Measurements from ENCODE around the gene ZNF292.

ZNF292 gene

DNA sequence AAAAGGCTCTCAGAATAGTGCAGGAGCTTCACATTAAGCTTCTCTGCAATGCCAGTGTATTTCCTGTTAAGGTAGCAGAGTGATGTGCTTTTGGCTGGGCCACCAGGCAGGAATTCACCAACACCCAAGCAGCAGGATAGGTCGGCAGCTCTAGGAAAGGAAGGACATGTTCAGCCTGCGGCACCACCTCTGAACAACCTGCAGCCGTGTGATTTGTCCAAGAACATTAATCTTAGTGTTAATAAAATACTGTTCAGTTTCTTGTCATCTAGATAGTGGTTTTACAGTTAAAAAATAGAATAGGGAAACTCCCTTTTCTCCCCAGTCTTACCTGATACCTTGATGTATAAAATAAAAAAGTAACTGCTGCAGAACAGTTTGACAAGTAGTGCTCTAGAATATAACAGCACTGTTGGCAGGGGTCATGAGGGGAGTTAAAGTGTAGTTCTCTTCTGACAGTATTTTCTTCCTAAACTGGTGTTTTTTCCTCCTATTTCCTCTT, 18.8 kb downstream of the ZNF292 start:
- TF ChIP-seq CTCF (IDR thresholded peaks at IDR 0.05; ENCODE audit: insufficient read depth, low read depth, low read length, missing control alignments) = no peak
- no peak overlapping the region for H3K4me3 ChIP-seq (ENCODE audit: low read depth, low read length)
- DNase-seq (ENCODE audit: low read depth) = peak; percentile 43

GRCh38 chr6:87176493-87176892, 21.1 kb downstream of the ZNF292 start:
- no peak for DNase-seq (ENCODE audit: low read depth)
- no peak for TF ChIP-seq CTCF (IDR thresholded peaks at IDR 0.05; ENCODE audit: insufficient read depth, low read depth, low read length, missing control alignments)
- no peak overlapping the region for H3K4me3 ChIP-seq (ENCODE audit: low read depth, low read length)

GRCh38 chr6:87180105-87180728, 24.9 kb downstream of the ZNF292 start:
- no peak for TF ChIP-seq CTCF (IDR thresholded peaks at IDR 0.05; ENCODE audit: insufficient read depth, low read depth, low read length, missing control alignments)
- no peak overlapping the region for H3K4me3 ChIP-seq (ENCODE audit: low read depth, low read length)
- DNase-seq (ENCODE audit: low read depth) = peak; percentile 40

DNA sequence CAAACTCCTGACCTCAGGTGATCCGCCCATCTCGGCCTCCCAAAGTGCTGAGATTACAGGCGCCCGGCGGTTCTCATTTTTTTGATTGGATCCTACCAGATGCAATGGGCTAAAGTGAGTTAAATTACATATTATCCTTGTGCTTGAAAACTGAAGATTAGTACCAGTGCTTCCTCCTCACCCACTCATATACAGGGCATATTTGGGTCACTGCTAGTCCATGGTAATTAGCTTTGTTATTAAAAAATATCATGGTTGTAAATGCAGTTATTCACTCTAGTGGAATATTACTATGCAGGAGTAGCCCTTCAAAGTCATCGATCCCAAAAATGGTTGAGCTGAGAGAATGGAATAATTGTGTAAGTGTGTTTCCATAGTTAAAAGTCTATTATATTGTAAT, 26.5 kb downstream of the ZNF292 start:
- TF ChIP-seq CTCF (IDR thresholded peaks at IDR 0.05; ENCODE audit: insufficient read depth, low read depth, low read length, missing control alignments) = no peak
- no peak overlapping the region; the same call in 1 of the 2 replicates for H3K4me3 ChIP-seq (ENCODE audit: low read depth, low read length)
- no peak for DNase-seq (ENCODE audit: low read depth)

DNA sequence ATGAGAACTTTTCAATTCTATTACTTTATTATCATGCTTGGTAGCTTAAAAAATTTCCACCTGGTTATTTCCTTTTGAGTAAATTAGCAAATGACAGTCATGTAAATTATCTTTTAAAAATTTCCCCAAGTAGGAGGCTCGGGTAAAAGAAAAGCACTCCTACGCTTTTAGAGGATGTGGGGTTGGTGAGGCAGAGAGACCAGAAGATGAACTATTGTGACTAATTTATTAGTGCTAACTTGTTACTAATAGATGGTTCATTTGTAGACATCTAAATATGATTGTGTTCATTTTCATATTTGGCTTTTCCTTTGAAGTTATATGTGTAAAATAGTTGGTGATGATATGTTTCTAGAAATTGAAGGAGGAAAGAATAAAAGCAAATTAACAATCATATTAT, 27.0 kb downstream of the ZNF292 start:
- no peak for TF ChIP-seq CTCF (IDR thresholded peaks at IDR 0.05; ENCODE audit: insufficient read depth, low read depth, low read length, missing control alignments)
- DNase-seq (ENCODE audit: low read depth) = peak; percentile 67
- no peak overlapping the region for H3K4me3 ChIP-seq (ENCODE audit: low read depth, low read length)

DNA sequence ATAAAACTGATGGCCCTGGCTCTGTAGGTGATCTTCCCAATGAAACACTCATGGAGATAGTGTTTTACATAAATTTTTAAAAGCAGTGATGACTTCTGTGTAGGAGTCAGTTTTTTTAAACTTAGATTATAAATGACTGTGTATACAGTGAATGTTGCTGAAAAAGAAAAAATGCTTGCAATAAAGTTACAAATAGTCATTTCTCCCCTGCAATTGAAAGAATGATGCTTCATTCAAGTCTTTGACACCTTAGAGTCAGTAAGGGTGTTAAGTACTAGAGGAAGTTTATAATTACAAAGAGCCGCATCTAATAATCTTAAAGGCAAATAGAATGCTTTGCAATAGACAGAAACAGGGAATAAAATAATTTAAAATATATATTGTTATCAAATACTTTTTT, 27.6 kb downstream of the ZNF292 start:
- no peak overlapping the region for H3K4me3 ChIP-seq (ENCODE audit: low read depth, low read length)
- TF ChIP-seq CTCF (IDR thresholded peaks at IDR 0.05; ENCODE audit: insufficient read depth, low read depth, low read length, missing control alignments) = no peak
- no peak for DNase-seq (ENCODE audit: low read depth)

- no peak overlapping the region for H3K4me3 ChIP-seq (ENCODE audit: low read depth, low read length)
- DNase-seq (ENCODE audit: low read depth) = peak; percentile 21
- TF ChIP-seq CTCF (IDR thresholded peaks at IDR 0.05; ENCODE audit: insufficient read depth, low read depth, low read length, missing control alignments) = no peak
Measured at GRCh38 chr6:87183687-87184086, 28.3 kb downstream of the ZNF292 start.

Data from GM12865 (cell line).